HG03097 (cell line): ENCODE results near the gene FAM237B.

Experiments
- ATAC-seq: cut with Tn5 transposase; IDR thresholded peaks from one replicate; pipeline ENCODE4 v1.9.1; 2021; ENCODE audit not compliant: unreplicated experiment, low FRiP score

FAM237B gene

GRCh38 chr7:90298145-90299038 is 22.7 kb downstream of the FAM237B start:
- ATAC-seq, result no peak

GRCh38 chr7:90290244-90291113 is 30.6 kb downstream of the FAM237B start:
- ATAC-seq, result no peak

- no peak for ATAC-seq
Observed at GRCh38 chr7:90288154-90288553, 33.0 kb downstream of the FAM237B start.

DNA sequence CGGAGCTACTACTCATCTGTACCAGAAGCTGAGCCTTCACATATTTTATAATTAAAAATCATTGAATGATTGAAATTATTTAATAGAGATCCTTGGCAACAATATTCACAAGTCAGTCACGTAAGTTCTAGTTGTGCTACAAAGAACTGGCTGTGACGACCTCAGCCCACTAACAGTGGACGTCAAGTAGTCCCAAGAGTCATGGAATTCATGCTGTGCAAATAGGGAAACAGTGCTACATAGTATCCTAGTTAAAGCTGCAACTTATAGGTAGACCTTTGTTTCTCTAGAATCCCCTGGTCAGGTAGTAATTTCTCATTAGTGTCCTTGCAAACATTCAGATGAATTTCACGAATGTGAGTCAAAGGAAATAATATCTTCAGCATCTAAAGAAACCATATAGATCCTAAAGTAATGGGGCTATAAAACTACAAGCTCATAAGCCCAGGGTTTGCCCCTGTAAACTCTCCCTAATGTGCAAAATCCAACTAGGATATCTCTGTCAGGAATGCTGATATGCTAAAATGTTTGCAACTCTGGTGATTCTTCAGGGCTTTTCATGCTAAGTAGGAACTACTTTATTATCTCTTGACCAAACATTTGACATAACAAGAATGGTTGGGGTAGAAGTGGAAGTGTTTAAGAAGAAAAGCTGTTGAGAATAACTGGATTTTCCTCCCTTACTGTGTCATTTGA is 44.9 kb downstream of the FAM237B start:
- ATAC-seq, result no peak

GRCh38 chr7:90274161-90274560 is 46.9 kb downstream of the FAM237B start:
- no peak for ATAC-seq

DNA sequence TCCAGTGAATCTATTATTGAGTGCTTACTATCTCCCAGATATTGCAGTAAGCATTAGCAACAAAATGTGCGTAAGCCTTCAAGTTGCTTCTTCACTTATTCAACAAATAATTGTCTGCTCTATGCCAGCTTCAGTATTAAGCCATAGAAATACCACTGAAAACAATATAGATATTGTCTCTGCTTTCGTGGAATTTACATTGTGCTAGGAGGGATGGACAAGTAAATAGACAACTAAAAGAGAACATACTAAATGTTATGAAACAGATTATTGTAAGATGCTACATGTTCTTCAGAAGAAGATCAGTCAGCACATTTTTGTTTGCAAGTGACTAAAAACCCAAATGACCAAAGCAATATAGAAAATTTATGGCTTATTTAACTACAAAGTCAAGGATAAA is 48.9 kb downstream of the FAM237B start:
- no peak for ATAC-seq

DNA sequence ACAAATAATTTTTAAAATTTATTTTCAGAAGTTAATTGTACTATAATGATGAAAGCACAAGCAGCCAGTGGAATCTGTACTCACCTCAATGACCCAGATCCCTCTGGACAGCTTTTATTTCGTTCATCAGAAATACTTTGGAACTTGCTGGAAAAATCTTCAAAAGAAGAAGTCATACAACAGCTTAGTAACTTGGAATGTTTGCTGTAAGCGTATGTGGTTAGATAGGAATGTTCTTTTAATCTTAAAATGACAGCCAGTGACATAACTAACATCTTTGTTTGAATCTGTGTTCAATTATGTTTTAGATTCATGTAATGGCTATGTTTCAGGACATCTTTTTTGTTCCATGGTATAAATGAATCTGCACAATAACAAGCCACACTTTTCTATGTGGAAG is 49.4 kb downstream of the FAM237B start:
- ATAC-seq, result no peak

GRCh38 chr7:90270431-90271178 is 50.5 kb downstream of the FAM237B start:
- no peak for ATAC-seq

- no peak for ATAC-seq
Observed at GRCh38 chr7:90269163-90269562, 51.9 kb downstream of the FAM237B start.

DNA sequence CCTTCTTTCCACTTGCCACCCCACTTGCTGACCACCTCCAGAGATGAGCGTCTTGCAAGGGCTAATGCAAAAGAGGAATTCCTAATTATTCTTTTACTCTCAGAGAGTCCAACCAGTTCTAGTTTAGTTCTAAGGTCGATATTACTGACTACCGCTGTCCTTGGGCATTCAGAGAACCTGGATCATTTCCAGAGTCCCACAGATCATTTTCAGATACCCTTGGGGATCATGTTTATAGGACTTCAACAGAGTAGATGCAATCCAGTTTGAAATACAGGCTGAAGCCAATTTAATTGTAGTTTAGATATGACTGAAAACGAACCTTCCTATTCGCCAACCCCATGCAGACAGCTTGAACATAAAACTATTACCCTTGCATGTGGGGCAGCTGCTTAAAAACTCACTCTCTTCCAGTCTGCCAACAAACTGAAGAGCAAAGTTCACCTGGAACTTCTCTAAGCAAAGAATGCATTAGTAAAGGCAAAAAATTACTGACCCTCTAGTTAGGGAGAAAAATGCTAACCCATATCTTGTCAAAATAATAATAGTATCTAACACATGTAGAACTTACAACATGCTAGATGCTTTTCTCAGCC is 53.7 kb downstream of the FAM237B start:
- no peak for ATAC-seq

DNA sequence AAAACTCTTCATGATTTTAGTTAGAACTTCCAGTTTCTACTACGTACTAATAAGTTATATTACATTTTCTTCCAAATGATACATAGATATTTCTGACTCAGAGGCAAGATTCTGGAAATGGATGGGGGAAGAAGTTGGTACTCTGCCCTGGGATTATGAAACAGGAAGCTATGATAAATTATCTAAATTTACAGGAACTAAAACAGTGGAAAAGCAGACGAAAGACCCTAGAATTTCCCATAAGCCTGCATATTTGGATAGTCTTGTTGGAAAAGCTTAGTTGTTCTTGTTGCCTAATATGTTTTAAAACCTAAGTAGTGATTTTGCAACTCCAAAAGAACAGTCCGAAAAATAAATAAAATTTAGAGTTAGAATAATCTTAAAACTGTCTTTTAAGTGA is 54.3 kb downstream of the FAM237B start:
- ATAC-seq, result no peak
